Kidney capillary endothelial cell (primary cell): ENCODE measurements around the gene SYNJ2.
A peak's percentile ranks its signal among the peaks of the same experiment; 100 is the strongest.

Experiments used
- DNase-seq: peaks from one replicate; pipeline ENCODE4 v3.0.0-alpha.2; 2018; ENCODE audit warnings: low spot score

SYNJ2 gene

GRCh38 chr6:157999168-158000051 is 17.7 kb downstream of the SYNJ2 start:
- no peak for DNase-seq

- DNase-seq = no peak
These were observed 19.1 kb downstream of the SYNJ2 start for GRCh38 chr6:158000530-158001307.

GRCh38 chr6:158002249-158002950 is 20.7 kb downstream of the SYNJ2 start:
- DNase-seq = no peak

GRCh38 chr6:158002951-158003853 is 21.5 kb downstream of the SYNJ2 start:
- DNase-seq = peak; percentile 86

GRCh38 chr6:158003910-158004700 is 22.4 kb downstream of the SYNJ2 start:
- no peak for DNase-seq

GRCh38 chr6:158004701-158005095 is 23.0 kb downstream of the SYNJ2 start:
- no peak for DNase-seq

- DNase-seq = no peak
These were observed 24.0 kb downstream of the SYNJ2 start for GRCh38 chr6:158005626-158006180.

- no peak for DNase-seq
These were observed 24.7 kb downstream of the SYNJ2 start for GRCh38 chr6:158006331-158006730.

GRCh38 chr6:158006821-158007570 is 25.3 kb downstream of the SYNJ2 start:
- no peak for DNase-seq

- DNase-seq = no peak
These were observed 27.1 kb downstream of the SYNJ2 start for GRCh38 chr6:158008864-158009113.

- DNase-seq = peak; percentile 87
These were observed 27.6 kb downstream of the SYNJ2 start for GRCh38 chr6:158009114-158009891.

GRCh38 chr6:158009935-158010585 is 28.4 kb downstream of the SYNJ2 start:
- DNase-seq = no peak

GRCh38 chr6:158010591-158011477 is 29.2 kb downstream of the SYNJ2 start:
- no peak for DNase-seq

GRCh38 chr6:158011478-158011920 is 29.8 kb downstream of the SYNJ2 start:
- DNase-seq = no peak

- no peak for DNase-seq
These were observed 30.4 kb downstream of the SYNJ2 start for GRCh38 chr6:158011980-158012566.

GRCh38 chr6:158013904-158014504 is 32.3 kb downstream of the SYNJ2 start:
- no peak for DNase-seq
